GM18517 (cell line): Measurements from ENCODE around the gene SHISA9.

Source experiments
- ATAC-seq: cut with Tn5 transposase; IDR thresholded peaks from one replicate; pipeline ENCODE4 v1.9.1; 2021; ENCODE audit warnings: mild to moderate bottlenecking, moderate library complexity; ENCODE audit not compliant: unreplicated experiment

The SHISA9 gene

GRCh38 chr16:13109171-13109570, 207.8 kb downstream of the SHISA9 start:
- no peak for ATAC-seq

- ATAC-seq, result no peak
Observed at GRCh38 chr16:13110124-13110796, 208.9 kb downstream of the SHISA9 start.

DNA sequence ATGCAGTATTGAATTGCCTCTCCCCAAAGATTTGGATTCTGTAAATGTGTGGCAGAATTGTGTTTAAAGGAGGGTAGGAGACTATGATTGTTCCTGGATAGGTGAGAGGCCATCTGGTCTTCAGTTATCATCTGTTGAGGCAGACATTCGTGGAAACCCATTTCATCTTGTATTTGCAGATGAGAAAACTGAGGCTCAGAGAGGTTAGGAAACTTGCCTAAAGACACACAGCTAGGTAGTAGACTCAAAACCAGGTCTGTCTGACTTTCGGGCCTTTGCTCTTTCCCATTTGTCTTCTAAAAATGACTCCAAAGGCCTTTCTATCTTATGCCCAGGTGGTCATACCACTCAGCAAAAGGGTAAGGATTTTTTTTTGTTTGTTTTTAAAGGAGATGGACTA, 210.3 kb downstream of the SHISA9 start:
- no peak for ATAC-seq

GRCh38 chr16:13113741-13114140, 212.3 kb downstream of the SHISA9 start:
- ATAC-seq, result no peak

- ATAC-seq, result no peak
Observed at GRCh38 chr16:13118091-13118490, 216.7 kb downstream of the SHISA9 start.

- no peak for ATAC-seq
Observed at GRCh38 chr16:13120091-13120490, 218.7 kb downstream of the SHISA9 start.

DNA sequence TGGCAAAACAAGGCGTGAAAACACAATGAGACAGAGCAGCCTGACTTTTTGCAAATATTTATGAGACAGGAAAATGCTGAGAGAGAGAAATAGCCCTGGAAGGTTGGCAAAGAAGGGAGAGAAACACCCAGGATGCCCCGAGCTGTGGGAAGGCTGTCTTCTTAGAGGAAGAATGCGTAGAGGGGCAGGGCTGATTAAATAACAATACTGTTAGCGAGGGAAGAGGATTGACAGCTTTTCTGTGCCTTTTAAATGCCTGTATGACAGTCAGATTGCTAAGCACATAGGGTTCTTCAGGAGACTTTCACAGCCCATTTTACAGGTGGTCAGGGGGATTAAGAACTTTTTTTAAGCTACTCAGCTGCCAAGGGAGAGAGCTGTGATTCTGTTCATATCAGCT, 219.2 kb downstream of the SHISA9 start:
- ATAC-seq, result no peak

DNA sequence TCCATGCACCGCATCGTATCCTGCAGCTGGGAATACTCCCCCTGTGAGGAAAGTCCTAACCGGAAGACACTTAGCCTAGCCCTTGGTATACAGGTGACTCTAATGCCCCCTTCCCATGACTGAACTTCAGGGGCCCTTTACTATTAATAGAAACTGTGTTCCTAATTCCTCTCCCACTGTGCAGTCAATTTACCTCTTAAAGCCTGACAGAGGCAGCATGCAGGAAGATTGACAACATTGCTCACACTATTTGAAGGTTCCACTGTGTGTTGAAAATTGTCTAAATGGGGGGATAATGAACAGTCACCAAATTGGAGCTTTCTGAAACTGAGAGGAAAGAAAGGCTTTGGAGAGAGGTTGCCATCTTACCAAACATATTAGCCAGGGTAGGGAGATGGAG, 222.6 kb downstream of the SHISA9 start:
- ATAC-seq, result no peak

DNA sequence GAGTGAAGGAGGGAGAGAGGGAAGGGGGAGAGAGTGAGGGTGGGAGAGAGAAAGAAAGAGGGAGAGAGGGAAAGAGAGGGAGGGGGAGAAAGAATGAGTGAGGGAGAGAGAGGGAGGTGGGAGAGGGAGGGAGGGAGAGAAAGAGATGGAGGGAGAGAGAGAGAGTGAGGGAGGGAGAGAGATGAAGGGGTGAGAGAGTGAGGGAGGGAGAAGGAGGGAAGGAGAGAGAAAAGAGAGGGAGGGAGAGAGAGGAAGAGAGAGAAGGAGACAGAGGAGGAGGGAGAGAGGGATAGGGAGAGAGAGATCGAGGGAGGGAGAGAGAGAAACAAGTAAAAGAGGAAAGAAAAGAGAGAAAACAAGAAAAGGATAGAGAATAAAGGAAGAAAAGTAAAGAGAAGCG, 225.7 kb downstream of the SHISA9 start:
- ATAC-seq, result no peak

GRCh38 chr16:13130586-13130985, 229.2 kb downstream of the SHISA9 start:
- ATAC-seq, result no peak

- ATAC-seq, result no peak
Observed at GRCh38 chr16:13134836-13135235, 233.4 kb downstream of the SHISA9 start.

DNA sequence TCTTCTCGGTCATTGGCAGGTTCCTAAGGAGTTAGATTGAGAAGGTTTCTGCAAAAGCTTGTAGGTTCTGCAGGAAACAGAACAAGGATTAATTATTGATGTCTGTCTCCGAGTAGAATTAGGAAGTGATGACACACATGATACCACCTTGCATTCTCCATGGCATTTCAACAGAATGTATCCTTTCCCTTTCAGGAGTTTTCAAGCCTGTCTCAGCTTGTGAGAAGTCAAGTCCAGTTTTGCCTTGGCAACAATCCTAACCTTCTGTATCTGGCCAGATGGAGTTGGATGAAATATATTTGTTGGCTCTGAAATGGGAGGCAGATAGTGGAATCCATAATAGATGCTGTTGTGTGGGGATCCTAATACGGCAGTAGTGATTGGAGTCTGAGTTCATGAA, 235.5 kb downstream of the SHISA9 start:
- ATAC-seq, result no peak

GRCh38 chr16:13138528-13138927, 237.1 kb downstream of the SHISA9 start:
- ATAC-seq, result no peak

GRCh38 chr16:13139661-13140241, 238.4 kb downstream of the SHISA9 start:
- ATAC-seq, result no peak

GRCh38 chr16:13143551-13143950, 242.2 kb downstream of the SHISA9 start:
- no peak for ATAC-seq

- ATAC-seq, result no peak
Observed at GRCh38 chr16:13146829-13147228, 245.4 kb downstream of the SHISA9 start.

GRCh38 chr16:13148294-13148693, 246.9 kb downstream of the SHISA9 start:
- ATAC-seq, result no peak

- no peak for ATAC-seq
Observed at GRCh38 chr16:13148836-13149235, 247.4 kb downstream of the SHISA9 start.

- ATAC-seq, result no peak
Observed at GRCh38 chr16:13150181-13150885, 248.9 kb downstream of the SHISA9 start.

DNA sequence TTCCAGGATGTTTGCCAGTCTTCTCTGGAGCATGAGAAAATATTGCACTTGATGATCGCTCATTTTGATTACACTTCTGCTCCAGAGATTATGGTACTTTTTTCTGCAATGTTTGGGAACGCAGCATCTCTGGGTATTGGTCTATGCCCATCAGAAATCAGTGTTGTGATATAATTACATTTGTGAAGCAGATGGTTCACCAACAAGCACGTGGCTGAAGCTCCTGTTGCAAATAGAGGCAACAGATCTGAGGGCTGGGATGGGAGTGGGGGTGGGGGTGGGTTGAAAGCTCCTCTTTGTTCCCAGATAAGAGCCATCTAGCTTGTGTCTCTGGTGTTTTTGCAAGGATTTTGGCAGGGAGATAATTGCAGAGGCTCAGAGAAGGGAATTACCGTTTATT, 252.3 kb downstream of the SHISA9 start:
- no peak for ATAC-seq

GRCh38 chr16:13154799-13155198, 253.4 kb downstream of the SHISA9 start:
- no peak for ATAC-seq

DNA sequence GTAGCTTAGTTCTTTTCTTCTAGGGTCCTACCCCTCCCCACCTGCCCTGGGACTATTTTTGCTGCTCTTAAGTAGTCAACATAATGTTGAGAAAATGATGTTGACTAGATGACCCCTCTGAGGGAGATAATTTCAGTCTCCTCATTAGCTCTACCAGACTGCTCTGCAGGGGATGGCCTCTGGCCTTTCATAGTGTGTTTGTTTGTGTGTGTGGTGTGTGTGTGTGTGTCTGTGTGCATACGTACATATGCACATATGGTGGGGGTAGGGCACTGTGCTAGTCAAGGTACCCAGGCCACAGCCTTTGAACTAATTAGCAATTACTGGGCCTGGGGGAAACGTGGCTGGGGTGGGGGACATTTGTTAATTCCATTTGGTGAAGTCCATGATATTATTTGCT, 254.0 kb downstream of the SHISA9 start:
- no peak for ATAC-seq
